SK-N-MC (cell line): ENCODE measurements around the gene GNLY.

Experiments
- EZH2 ChIP-seq: fragments of 200-600 bp; sonication (generic); IDR thresholded peaks from one replicate; pipeline ENCODE4 v1.6.1; 2017; ENCODE audit warnings: antibody characterized with exemption
- FOXP2 ChIP-seq: optimal IDR thresholded peaks from 2 replicates; pipeline ENCODE3; 2011; ENCODE audit warnings: mild to moderate bottlenecking, moderate library complexity; ENCODE audit not compliant: insufficient read depth; ENCODE audit errors: extremely low read length, control extremely low read depth
- POLR2AphosphoS5 ChIP-seq: IDR thresholded peaks from 2 replicates; pipeline ENCODE4 v1.6.1; 2012; ENCODE audit warnings: mild to moderate bottlenecking, low read depth, low read length, borderline replicate concordance

DNA sequence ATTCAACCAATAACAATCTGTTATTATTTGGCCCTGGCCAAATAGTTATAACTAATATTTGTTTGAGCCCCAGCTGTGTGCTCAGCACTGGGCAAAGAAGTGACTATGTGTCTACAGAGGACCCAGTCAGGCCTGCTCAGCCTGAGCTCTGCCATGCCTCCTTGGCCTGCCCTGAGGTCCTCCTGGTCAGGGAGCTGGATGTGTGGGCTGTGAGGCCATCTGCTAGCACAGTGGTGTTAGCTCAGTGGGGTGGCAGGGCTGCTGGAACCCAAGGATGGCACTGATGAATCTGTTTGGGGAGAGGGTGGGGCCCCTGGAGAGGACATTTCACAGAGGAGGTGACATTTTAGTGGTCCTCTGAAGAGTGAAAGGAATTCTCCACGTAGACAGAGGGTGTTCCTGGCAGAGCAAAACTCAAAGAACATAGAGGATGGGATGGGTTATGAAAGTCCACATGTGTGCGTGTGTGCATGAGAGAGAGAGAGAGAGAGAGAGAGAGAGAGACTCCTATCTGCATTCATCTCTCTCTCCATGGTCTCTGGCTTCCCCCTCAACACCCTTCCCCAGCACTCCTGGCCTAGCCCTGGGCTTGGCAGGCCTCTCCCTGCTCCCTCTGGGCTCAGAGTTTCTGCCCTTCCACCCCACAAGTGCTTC is 38.4 kb downstream of the GNLY start:
- TF ChIP-seq POLR2AphosphoS5 = no peak
- no peak for TF ChIP-seq EZH2
- TF ChIP-seq FOXP2 = no peak
